HFF-Myc (cell line): ENCODE measurements around the gene DEPDC1.

Source experiments
- DNase-seq: peaks from one replicate; pipeline ENCODE4 v3.0.0-alpha.2; 2011; ENCODE audit warnings: low read depth; ENCODE audit errors: extremely low read depth
- H3K4me3 ChIP-seq: replicated peaks from 2 replicates; pipeline ENCODE4 v1.5.1; 2011; ENCODE audit warnings: low read depth, mild to moderate bottlenecking, control low read depth, low read length
- TF ChIP-seq, protein P1 (sequence below): IDR thresholded peaks from 2 replicates; pipeline ENCODE4 v1.5.1; 2012; ENCODE audit warnings: mild to moderate bottlenecking, low read depth, low read length, control low read depth; ENCODE audit errors: missing control alignments

DEPDC1 gene

DNA sequence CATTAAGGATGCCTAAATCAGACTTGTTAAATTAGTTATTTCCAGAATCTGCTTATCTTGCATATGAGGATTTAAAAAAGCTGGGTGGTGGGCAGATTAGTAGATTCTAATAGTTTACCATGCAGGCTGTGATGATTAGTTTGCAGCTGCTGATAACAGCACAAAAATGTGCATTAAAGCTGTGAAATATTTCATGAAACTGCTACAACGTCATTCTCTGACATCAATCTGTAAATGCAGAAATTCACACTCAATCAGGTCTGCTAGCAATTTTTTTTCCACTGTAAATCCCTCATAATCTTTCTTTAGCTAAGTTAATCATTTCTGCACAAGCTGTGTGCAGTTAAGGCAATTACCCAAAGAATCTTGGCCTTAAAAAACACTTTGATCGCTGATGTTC is 37.8 kb downstream of the DEPDC1 start:
- no peak for DNase-seq
- no peak overlapping the region for H3K4me3 ChIP-seq
- TF ChIP-seq, protein P1, sequence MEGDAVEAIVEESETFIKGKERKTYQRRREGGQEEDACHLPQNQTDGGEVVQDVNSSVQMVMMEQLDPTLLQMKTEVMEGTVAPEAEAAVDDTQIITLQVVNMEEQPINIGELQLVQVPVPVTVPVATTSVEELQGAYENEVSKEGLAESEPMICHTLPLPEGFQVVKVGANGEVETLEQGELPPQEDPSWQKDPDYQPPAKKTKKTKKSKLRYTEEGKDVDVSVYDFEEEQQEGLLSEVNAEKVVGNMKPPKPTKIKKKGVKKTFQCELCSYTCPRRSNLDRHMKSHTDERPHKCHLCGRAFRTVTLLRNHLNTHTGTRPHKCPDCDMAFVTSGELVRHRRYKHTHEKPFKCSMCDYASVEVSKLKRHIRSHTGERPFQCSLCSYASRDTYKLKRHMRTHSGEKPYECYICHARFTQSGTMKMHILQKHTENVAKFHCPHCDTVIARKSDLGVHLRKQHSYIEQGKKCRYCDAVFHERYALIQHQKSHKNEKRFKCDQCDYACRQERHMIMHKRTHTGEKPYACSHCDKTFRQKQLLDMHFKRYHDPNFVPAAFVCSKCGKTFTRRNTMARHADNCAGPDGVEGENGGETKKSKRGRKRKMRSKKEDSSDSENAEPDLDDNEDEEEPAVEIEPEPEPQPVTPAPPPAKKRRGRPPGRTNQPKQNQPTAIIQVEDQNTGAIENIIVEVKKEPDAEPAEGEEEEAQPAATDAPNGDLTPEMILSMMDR = no peak

DNA sequence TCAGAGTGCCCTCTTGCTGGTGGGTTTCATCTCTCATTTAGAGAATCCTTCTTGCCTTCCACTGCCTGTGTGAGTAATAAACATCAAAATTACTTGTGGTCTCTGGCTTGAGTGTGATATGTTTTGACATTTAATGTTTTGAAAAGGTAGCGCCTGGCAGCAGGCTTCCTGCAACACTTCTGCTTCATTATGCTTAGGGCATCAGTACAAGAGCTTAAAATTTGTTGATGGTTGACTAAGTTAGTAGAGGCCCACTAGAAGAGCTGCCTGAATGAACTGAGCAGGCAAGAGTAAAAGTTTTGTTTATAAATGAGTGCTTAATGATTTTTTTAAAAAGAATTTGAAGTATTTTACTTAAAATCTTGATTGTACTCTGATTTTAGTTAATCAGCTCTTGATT is 40.7 kb downstream of the DEPDC1 start:
- TF ChIP-seq, protein P1 = no peak
- no peak overlapping the region for H3K4me3 ChIP-seq
- no peak for DNase-seq

DNA sequence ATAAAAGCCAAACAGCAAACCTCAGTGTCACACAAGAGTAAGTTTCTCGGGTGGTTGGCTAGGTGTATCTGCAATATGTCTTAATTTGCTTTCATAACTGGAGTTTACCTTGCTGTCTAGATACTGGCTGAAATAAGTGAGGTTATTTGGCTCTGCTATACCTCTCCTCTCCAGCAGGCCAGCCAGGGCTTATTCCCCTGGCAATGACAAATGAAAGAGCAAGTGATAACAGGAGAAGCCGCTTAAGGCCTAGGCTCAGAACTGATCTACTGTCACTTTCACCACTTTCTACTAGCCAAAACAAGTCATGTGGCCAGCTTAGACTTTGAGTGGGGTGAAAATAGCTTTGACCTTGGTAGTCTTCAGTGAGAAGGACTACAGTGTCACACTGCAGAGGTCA is 42.3 kb downstream of the DEPDC1 start:
- no peak overlapping the region for H3K4me3 ChIP-seq
- TF ChIP-seq, protein P1 = no peak
- no peak for DNase-seq

DNA sequence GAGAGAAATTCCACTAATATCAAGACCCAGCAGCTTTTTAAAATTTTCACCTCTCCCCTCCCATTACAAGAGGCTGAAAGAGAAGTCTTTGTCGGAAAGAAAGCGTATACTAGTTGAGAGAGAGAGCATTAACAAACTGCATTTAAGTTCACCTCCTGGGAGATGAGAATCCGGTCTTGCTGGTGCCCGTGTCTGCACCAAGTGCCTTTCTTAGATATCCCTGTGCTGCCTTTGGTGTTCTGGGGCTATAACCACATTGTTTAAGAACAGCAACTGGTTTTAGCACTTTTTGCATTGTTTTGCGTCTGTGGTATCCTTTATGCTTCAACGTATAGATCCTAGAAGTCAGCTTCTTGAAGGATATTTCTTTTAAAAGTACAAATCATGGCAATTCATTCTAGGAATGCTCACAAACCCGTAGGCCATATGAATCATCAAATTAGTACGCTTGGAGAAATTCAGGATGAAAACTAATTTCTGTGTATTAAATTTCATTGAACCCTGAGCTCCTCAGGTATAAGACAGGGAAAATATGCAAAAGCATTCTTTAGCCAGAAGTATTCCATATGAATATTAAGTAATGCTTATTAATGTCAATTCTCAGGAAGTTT is 43.7 kb downstream of the DEPDC1 start:
- no peak for DNase-seq
- H3K4me3 ChIP-seq = no peak overlapping the region
- TF ChIP-seq, protein P1 = no peak

DNA sequence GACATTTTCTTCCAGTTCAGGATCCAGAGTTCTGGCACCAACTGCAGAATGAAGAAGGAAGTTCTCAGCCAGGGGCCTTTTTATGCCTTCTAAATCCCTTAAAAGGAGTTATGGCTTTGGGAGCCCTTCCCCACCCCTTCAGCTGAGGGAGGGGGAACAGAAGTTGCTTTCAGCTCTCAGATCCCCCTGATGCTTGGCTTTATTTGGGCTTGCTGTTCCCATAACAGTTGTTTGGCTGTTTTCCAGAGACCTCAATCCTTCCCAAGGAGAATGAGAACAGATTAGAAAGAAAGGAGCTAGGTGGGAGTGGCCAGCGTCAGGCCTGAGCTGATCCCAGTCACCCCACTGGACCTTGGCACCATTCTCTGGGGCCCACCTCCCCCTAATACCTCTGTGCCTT is 47.0 kb downstream of the DEPDC1 start, which contains the start of gene RPE65:
RPE65 (minus strand) TSS at position 54 of the 400 bp plus-strand sequence; CDS start at position 5, 49 bp downstream.
- TF ChIP-seq, protein P1 = no peak
- no peak within 1 kb of the TSS for H3K4me3 ChIP-seq
- no peak for DNase-seq

DNA sequence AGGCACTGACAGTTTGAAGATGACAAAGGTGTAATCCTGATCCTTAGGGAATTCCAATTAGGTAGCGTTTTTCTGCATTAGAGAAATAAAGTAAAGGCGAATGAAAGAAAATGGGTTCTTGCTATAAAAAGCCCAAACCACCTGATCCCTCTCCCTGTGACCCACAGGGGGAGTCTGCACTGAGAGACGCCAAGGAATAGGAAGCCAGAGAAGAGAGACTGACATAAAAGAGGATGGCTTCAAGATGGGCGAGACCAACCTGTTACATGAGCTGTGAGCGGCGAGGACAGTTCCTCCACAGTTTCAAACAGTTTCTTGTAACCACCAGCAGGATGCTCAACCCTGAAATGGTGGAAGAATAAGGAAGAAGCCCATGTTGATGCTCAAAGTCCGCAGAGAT is 48.5 kb downstream of the DEPDC1 start:
- no peak for DNase-seq
- TF ChIP-seq, protein P1 = no peak
- H3K4me3 ChIP-seq = no peak overlapping the region

DNA sequence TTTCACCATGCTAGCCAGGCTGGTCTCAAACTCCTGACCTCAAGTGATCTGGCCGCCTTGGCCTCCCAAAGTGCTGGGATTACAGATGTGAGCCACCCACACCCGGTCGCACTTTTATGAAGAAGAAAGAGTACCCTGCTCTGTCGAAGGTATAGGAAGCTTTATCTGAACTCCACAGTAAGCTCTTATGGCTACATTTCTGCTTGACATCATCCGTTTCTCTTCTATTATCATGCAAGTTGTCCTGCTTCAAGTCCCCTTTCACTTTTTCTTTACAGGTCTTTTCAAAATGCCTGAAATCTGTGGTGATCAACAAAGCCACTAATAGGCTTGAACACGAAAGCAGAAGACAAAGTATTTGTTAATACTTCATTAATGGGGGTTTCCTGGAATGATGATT is 51.2 kb downstream of the DEPDC1 start:
- no peak for DNase-seq
- TF ChIP-seq, protein P1 = no peak

More for the DNA sequence above, 51.2 kb downstream of the DEPDC1 start:
- no peak overlapping the region for H3K4me3 ChIP-seq
